GM12891 (cell line): ENCODE measurements around the gene RAB36.

ENCODE experiments used
- POLR2A ChIP-seq: IDR thresholded peaks from 2 replicates; pipeline ENCODE4 v1.6.1; 2011; ENCODE audit warnings: low read depth, low read length, control low read depth
- POLR2AphosphoS5 ChIP-seq: IDR thresholded peaks from 2 replicates; pipeline ENCODE4 v1.6.1; 2011; ENCODE audit warnings: low read depth, low read length, control low read depth

- TF ChIP-seq POLR2AphosphoS5: no peak
- no peak for TF ChIP-seq POLR2A
Measured at GRCh38 chr22:23150762-23151161, 5.5 kb downstream of the RAB36 start.
